Lower lobe of right lung (tissue), 2 donors: Measurements from ENCODE around the gene CTAGE9. TPM values are rescaled to one million over a fixed set of nuclear protein-coding genes. Genes with fewer than 3 reads are reported as not detected.
"Not testable (repeated sequence)": the region's sequence is repeated elsewhere in the genome, so short reads cannot be mapped to it uniquely, and the experiment has no call there.

Experiments used
- ATAC-seq, 2 donors: fragments of 200-7000 bp; cut with Tn5 transposase; one replicate each; pipeline ENCODE4 v1.9.1; 2020 to 2022; ENCODE audit warnings: mild to moderate bottlenecking in 2 of 2, moderate library complexity in 2 of 2
- DNase-seq: peaks from one replicate; pipeline ENCODE4 v3.0.0-alpha.2; 2020
- H3K27ac ChIP-seq: fragments of 200-600 bp; one replicate; pipeline ENCODE4 v1.8.0; 2022
- H3K27me3 ChIP-seq: fragments of 200-600 bp; one replicate; pipeline ENCODE4 v1.8.0; 2022; ENCODE audit warnings: low read depth
- H3K36me3 ChIP-seq: fragments of 200-600 bp; one replicate; pipeline ENCODE4 v1.8.0; 2022; ENCODE audit warnings: mild to moderate bottlenecking
- H3K4me1 ChIP-seq: fragments of 200-600 bp; one replicate; pipeline ENCODE4 v1.8.0; 2022
- H3K4me3 ChIP-seq: fragments of 200-600 bp; one replicate; pipeline ENCODE4 v1.8.0; 2022; ENCODE audit warnings: mild to moderate bottlenecking
- H3K9me3 ChIP-seq: fragments of 200-600 bp; one replicate; pipeline ENCODE4 v1.8.0; 2022
- CTCF ChIP-seq: fragments of 200-600 bp; IDR thresholded peaks from one replicate; pipeline ENCODE4 v1.8.0; 2022; ENCODE audit warnings: antibody characterized with exemption, mild to moderate bottlenecking
- intact Hi-C: fragments of 100-400 bp; cut with DNase I; formaldehyde crosslinking; loops from one replicate; pipeline ENCODE4 v1.11.0; 2022
- total RNA-seq: library from RNA; stranded (reverse); fragmentation: NEBNext Ultra II Directional; extraction: Animal tissue kit (Norgen Biotek cat#: 25700); gene quantifications from one replicate; pipeline ENCODE4 v1.2.1, GENCODE V29; 2021
- donor health status: DM: no; HTN: yes; CAD: no; lungs with severe emphysema.

Gene CTAGE9
- total RNA-seq, 1 donor from 2014 or later, result not detected

- Histone ChIP-seq H3K36me3 (no peaks in the 10 kb centered on the region), H3K27ac (no peak overlapping the region), H3K27me3 (no peaks in the 10 kb centered on the region), H3K4me3 (no peak overlapping the region), H3K4me1 (no peaks in the 10 kb centered on the region), H3K9me3 (no peaks in the 10 kb centered on the region)
- intact Hi-C loops, result no loop called here
- no peak for TF ChIP-seq CTCF
- DNase-seq, result no peak
- ATAC-seq, result no peak
Observed at GRCh38 chr6:131754088-131754487, 43.3 kb upstream of the CTAGE9 start.

GRCh38 chr6:131751012-131751715, 40.3 kb upstream of the CTAGE9 start:
- H3K27me3 ChIP-seq, H3K27ac ChIP-seq, H3K4me1 ChIP-seq, intact Hi-C loops, H3K4me3 ChIP-seq, H3K36me3 ChIP-seq, H3K9me3 ChIP-seq, DNase-seq, ATAC-seq: not testable (repeated sequence)

GRCh38 chr6:131749023-131749422, 38.2 kb upstream of the CTAGE9 start:
- H3K27ac ChIP-seq, result no peak overlapping the region
- no peak overlapping the region for H3K4me3 ChIP-seq
- intact Hi-C loops, result no loop called here
- H3K27me3 ChIP-seq, result no peaks in the 10 kb centered on the region
- no peak for TF ChIP-seq CTCF
- no peaks in the 10 kb centered on the region for H3K36me3 ChIP-seq
- DNase-seq (no peak), ATAC-seq (no peak)
- H3K4me1 ChIP-seq, result no peaks in the 10 kb centered on the region
- H3K9me3 ChIP-seq, result no peaks in the 10 kb centered on the region

GRCh38 chr6:131747821-131748353, 37.1 kb upstream of the CTAGE9 start:
- Histone ChIP-seq H3K9me3 (no peaks in the 10 kb centered on the region), H3K4me3 (no peak overlapping the region), H3K27me3 (no peaks in the 10 kb centered on the region), H3K4me1 (no peaks in the 10 kb centered on the region), H3K27ac (no peak overlapping the region), H3K36me3 (no peaks in the 10 kb centered on the region)
- DNase-seq (no peak), ATAC-seq (no peak)
- no peak for TF ChIP-seq CTCF
- intact Hi-C loops, result no loop called here

- TF ChIP-seq CTCF, result no peak
- no peak overlapping the region for H3K4me3 ChIP-seq
- intact Hi-C loops, result no loop called here
- no peaks in the 10 kb centered on the region for H3K36me3 ChIP-seq
- H3K9me3 ChIP-seq, result no peaks in the 10 kb centered on the region
- no peaks in the 10 kb centered on the region for H3K27me3 ChIP-seq
- ATAC-seq, result no peak
- no peaks in the 10 kb centered on the region for H3K4me1 ChIP-seq
- DNase-seq, result no peak
- no peak overlapping the region for H3K27ac ChIP-seq
Observed at GRCh38 chr6:131745476-131745875, 34.7 kb upstream of the CTAGE9 start.

- Histone ChIP-seq H3K4me1 (no peaks in the 10 kb centered on the region), H3K4me3 (no peak overlapping the region), H3K9me3 (no peaks in the 10 kb centered on the region), H3K27me3 (no peaks in the 10 kb centered on the region), H3K36me3 (no peaks in the 10 kb centered on the region), H3K27ac (no peak overlapping the region)
- intact Hi-C loops, result no loop called here
- no peak for TF ChIP-seq CTCF
- no peak for ATAC-seq
- DNase-seq, result no peak
Observed at GRCh38 chr6:131744432-131745287, 33.8 kb upstream of the CTAGE9 start.
